SK-N-MC (cell line): Measurements from ENCODE around the gene JUND.

Source experiments
- DNase-seq: peaks from one replicate; pipeline ENCODE4 v3.0.0-alpha.2; 2011; ENCODE audit warnings: low read depth, low spot score
- H3K27ac ChIP-seq: fragments of 200-600 bp; sonication (generic); 2 replicates; pipeline ENCODE4 v1.5.1; 2016; ENCODE audit warnings: mixed run types
- H3K36me3 ChIP-seq: fragments of 200-600 bp; sonication (generic); 2 replicates; pipeline ENCODE4 v1.6.1; 2017; ENCODE audit warnings: antibody characterized with exemption, low read length, mixed read lengths; ENCODE audit not compliant: insufficient read depth
- H3K4me3 ChIP-seq: fragments of 200-600 bp; sonication (generic); 2 replicates; pipeline ENCODE4 v1.5.1; 2016
- H3K9ac ChIP-seq: fragments of 200-600 bp; sonication (generic); 2 replicates; pipeline ENCODE4 v1.8.0; 2017; ENCODE audit warnings: mixed run types, mixed read lengths; ENCODE audit not compliant: insufficient read length
- H3K9me3 ChIP-seq: fragments of 200-600 bp; sonication (generic); 2 replicates; pipeline ENCODE4 v1.6.1; 2017; ENCODE audit warnings: low read depth, mild to moderate bottlenecking, antibody characterized with exemption, low read length, moderate library complexity, mixed read lengths
- EZH2 ChIP-seq: fragments of 200-600 bp; sonication (generic); IDR thresholded peaks from one replicate; pipeline ENCODE4 v1.6.1; 2017; ENCODE audit warnings: antibody characterized with exemption
- FOXP2 ChIP-seq: optimal IDR thresholded peaks from 2 replicates; pipeline ENCODE3; 2011; ENCODE audit warnings: mild to moderate bottlenecking, moderate library complexity; ENCODE audit not compliant: insufficient read depth; ENCODE audit errors: extremely low read length, control extremely low read depth
- POLR2AphosphoS5 ChIP-seq: IDR thresholded peaks from 2 replicates; pipeline ENCODE4 v1.6.1; 2012; ENCODE audit warnings: mild to moderate bottlenecking, low read depth, low read length, borderline replicate concordance

JUND gene

DNA sequence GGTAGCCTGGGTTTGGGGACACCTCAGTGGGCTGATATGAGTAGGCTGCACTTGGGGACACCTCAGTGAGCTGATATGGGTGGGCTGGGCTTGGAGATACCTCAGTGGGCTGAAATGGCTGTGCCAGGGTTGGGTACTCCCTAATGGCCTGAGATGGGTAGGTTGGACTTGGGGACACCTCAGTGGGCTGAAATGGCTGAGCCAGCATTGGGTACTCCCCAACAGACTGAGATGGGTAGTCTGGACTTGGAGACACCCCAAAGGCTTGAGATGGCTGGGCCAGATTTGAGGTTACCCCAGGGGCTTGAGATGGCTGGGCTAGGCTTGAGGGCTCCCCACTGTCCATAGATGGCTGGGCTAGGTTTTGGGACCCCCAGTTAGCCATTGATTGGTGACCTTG is 19.3 kb downstream of the JUND start:
- no peaks in the 10 kb centered on the region for H3K36me3 ChIP-seq
- no peak overlapping the region for H3K27ac ChIP-seq
- H3K9me3 ChIP-seq, result no peaks in the 10 kb centered on the region
- TF ChIP-seq EZH2 (no peak), POLR2AphosphoS5 (no peak), FOXP2 (no peak)
- H3K4me3 ChIP-seq, result no peak overlapping the region
- DNase-seq, result no peak
- H3K9ac ChIP-seq, result no peak overlapping the region

GRCh38 chr19:18261474-18261873 is 19.9 kb downstream of the JUND start:
- Histone ChIP-seq H3K4me3 (no peak overlapping the region), H3K9ac (no peak overlapping the region), H3K36me3 (no peaks in the 10 kb centered on the region), H3K9me3 (no peaks in the 10 kb centered on the region), H3K27ac (no peak overlapping the region)
- DNase-seq, result no peak
- TF ChIP-seq EZH2, result no peak
- no peak for TF ChIP-seq FOXP2
- TF ChIP-seq POLR2AphosphoS5, result no peak

DNA sequence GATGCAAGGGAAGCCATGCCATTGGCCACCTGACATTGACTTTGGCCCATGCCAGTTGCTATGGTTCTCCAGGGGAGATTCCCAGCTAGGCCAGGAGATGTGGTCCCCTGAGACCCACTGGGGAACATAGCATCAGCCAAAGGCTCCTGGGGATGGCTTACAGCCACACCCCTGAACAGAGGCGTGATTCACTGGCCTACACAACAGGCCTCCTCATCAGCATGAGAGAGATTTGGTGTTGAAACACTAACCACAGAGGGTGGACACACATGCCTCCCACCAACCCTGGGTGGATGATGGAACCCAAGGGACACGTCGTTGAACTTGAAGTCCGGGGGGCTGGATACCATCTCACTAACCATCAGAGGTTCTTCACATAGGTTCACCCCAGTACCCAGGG is 21.5 kb downstream of the JUND start:
- no peaks in the 10 kb centered on the region for H3K36me3 ChIP-seq
- H3K27ac ChIP-seq, result no peak overlapping the region
- H3K9ac ChIP-seq, result no peak overlapping the region
- H3K4me3 ChIP-seq, result no peak overlapping the region
- no peaks in the 10 kb centered on the region for H3K9me3 ChIP-seq
- DNase-seq, result no peak
- TF ChIP-seq EZH2, result no peak
- no peak for TF ChIP-seq FOXP2
- TF ChIP-seq POLR2AphosphoS5, result no peak

- no peak for DNase-seq
- H3K9ac ChIP-seq, result no peak overlapping the region
- no peak for TF ChIP-seq POLR2AphosphoS5
- TF ChIP-seq FOXP2, result no peak
- no peak for TF ChIP-seq EZH2
- no peaks in the 10 kb centered on the region for H3K36me3 ChIP-seq
- no peaks in the 10 kb centered on the region for H3K9me3 ChIP-seq
- H3K27ac ChIP-seq, result no peak overlapping the region
- no peak overlapping the region for H3K4me3 ChIP-seq
These were observed 23.6 kb downstream of the JUND start for GRCh38 chr19:18257503-18258470.

- no peak for DNase-seq
- H3K4me3 ChIP-seq, result no peak overlapping the region
These were observed 26.6 kb downstream of the JUND start for GRCh38 chr19:18254546-18255503.

DNA sequence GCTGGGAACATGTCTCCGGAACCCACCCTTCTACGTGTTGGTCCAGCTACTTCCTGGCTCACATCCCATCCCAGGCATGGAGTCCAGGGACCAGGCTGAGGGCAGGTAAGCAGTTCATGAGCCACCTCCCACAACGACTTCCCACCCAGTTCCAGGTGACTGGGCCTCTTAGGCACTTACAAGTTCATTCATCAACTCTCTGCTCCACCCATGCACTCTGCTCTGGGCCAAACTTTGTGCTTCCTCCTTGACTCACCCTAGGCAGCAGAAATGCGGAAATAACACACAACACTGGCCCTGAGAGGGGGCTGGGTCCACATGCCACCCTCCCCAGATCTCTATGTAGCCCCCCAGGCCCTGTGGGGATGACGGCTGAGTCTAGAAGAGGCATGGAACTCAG is 27.7 kb downstream of the JUND start:
- H3K9me3 ChIP-seq, result no peaks in the 10 kb centered on the region
- TF ChIP-seq EZH2, result no peak
- TF ChIP-seq FOXP2, result no peak
- TF ChIP-seq POLR2AphosphoS5, result no peak

More at GRCh38 chr19:18254546-18255503, 26.6 kb downstream of the JUND start:
- H3K9me3 ChIP-seq, result no peaks in the 10 kb centered on the region
- H3K36me3 ChIP-seq, result no peaks in the 10 kb centered on the region
- TF ChIP-seq POLR2AphosphoS5 (no peak), EZH2 (no peak), FOXP2 (no peak)
- H3K27ac ChIP-seq, result no peak overlapping the region
- no peak overlapping the region for H3K9ac ChIP-seq

GRCh38 chr19:18253130-18253529 is 28.3 kb downstream of the JUND start:
- DNase-seq, result no peak
- TF ChIP-seq FOXP2 (no peak), POLR2AphosphoS5 (no peak), EZH2 (no peak)
- Histone ChIP-seq H3K4me3 (no peak overlapping the region), H3K9ac (no peak overlapping the region), H3K9me3 (no peaks in the 10 kb centered on the region), H3K36me3 (no peaks in the 10 kb centered on the region), H3K27ac (no peak overlapping the region)

More for the DNA sequence above, 27.7 kb downstream of the JUND start:
- DNase-seq, result no peak
- Histone ChIP-seq H3K9ac (no peak overlapping the region), H3K4me3 (no peak overlapping the region), H3K27ac (no peak overlapping the region), H3K36me3 (no peaks in the 10 kb centered on the region)

- TF ChIP-seq POLR2AphosphoS5 (no peak), FOXP2 (no peak), EZH2 (no peak)
- no peak overlapping the region for H3K4me3 ChIP-seq
- no peaks in the 10 kb centered on the region for H3K9me3 ChIP-seq
- DNase-seq, result no peak
- no peak overlapping the region for H3K27ac ChIP-seq
- no peaks in the 10 kb centered on the region for H3K36me3 ChIP-seq
- H3K9ac ChIP-seq, result no peak overlapping the region
These were observed 29.1 kb downstream of the JUND start for GRCh38 chr19:18252370-18252717.
